ENCODE data around the gene GBE1.

DNA sequence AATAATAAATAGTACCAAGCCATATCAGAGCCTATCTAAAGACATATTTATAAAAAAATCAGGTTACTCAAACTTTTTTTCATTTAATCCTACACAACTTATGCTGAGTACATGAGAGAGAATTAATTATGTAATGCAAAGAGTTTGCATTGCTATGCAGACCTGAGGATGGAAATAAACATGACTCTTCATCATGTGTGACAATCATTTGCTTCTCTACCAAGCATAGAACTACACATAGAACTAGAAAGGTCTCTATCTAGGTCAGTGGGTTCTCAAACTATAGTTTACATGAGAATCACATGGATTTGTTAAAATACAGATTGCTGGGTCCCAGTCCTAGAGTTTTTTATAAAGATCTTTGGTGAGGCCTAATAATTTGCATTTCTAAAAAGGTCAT is 86.8 kb downstream of the GBE1 start:
- TF ChIP-seq, protein P1, sequence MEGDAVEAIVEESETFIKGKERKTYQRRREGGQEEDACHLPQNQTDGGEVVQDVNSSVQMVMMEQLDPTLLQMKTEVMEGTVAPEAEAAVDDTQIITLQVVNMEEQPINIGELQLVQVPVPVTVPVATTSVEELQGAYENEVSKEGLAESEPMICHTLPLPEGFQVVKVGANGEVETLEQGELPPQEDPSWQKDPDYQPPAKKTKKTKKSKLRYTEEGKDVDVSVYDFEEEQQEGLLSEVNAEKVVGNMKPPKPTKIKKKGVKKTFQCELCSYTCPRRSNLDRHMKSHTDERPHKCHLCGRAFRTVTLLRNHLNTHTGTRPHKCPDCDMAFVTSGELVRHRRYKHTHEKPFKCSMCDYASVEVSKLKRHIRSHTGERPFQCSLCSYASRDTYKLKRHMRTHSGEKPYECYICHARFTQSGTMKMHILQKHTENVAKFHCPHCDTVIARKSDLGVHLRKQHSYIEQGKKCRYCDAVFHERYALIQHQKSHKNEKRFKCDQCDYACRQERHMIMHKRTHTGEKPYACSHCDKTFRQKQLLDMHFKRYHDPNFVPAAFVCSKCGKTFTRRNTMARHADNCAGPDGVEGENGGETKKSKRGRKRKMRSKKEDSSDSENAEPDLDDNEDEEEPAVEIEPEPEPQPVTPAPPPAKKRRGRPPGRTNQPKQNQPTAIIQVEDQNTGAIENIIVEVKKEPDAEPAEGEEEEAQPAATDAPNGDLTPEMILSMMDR (IDR thresholded peaks at IDR 0.05), result no peak
- no peak for TF ChIP-seq POLR2AphosphoS5 (IDR thresholded peaks at IDR 0.05; ENCODE audit: insufficient read depth in 1 of 2, low read depth in 1 of 2)

Data from vagina (tissue), 2 donors.